Lower lobe of right lung (tissue), 2 donors: Measurements from ENCODE around the gene PLEKHH1. TPM values are rescaled to one million over a fixed set of nuclear protein-coding genes. Genes with fewer than 3 reads are reported as not detected.

Source experiments
- ATAC-seq, 2 donors: fragments of 200-7000 bp; cut with Tn5 transposase; one replicate each; pipeline ENCODE4 v1.9.1; 2020 to 2022; ENCODE audit warnings: mild to moderate bottlenecking in 2 of 2, moderate library complexity in 2 of 2
- DNase-seq: peaks from one replicate; pipeline ENCODE4 v3.0.0-alpha.2; 2020
- H3K27ac ChIP-seq: fragments of 200-600 bp; one replicate; pipeline ENCODE4 v1.8.0; 2022
- H3K27me3 ChIP-seq: fragments of 200-600 bp; one replicate; pipeline ENCODE4 v1.8.0; 2022; ENCODE audit warnings: low read depth
- H3K36me3 ChIP-seq: fragments of 200-600 bp; one replicate; pipeline ENCODE4 v1.8.0; 2022; ENCODE audit warnings: mild to moderate bottlenecking
- H3K4me1 ChIP-seq: fragments of 200-600 bp; one replicate; pipeline ENCODE4 v1.8.0; 2022
- H3K4me3 ChIP-seq: fragments of 200-600 bp; one replicate; pipeline ENCODE4 v1.8.0; 2022; ENCODE audit warnings: mild to moderate bottlenecking
- H3K9me3 ChIP-seq: fragments of 200-600 bp; one replicate; pipeline ENCODE4 v1.8.0; 2022
- CTCF ChIP-seq: fragments of 200-600 bp; IDR thresholded peaks from one replicate; pipeline ENCODE4 v1.8.0; 2022; ENCODE audit warnings: antibody characterized with exemption, mild to moderate bottlenecking
- intact Hi-C: fragments of 100-400 bp; cut with DNase I; formaldehyde crosslinking; loops from one replicate; pipeline ENCODE4 v1.11.0; 2022
- long read RNA-seq: library from polyadenylated mRNA; unstranded; transcript quantifications from one replicate; pipeline ENCODE4 v2.0.0, GENCODE V29; 2021
- total RNA-seq: library from RNA; stranded (reverse); fragmentation: NEBNext Ultra II Directional; extraction: Animal tissue kit (Norgen Biotek cat#: 25700); gene quantifications from one replicate; pipeline ENCODE4 v1.2.1, GENCODE V29; 2021
- donor health status: DM: no; HTN: yes; CAD: no; lungs with severe emphysema.

Gene PLEKHH1
- total RNA-seq = 4.6 TPM
- long read RNA-seq, partial matches to known transcripts = 1 of 3 reads
- long read RNA-seq, other reads (novel, unspliced or antisense) = 1 of 3 reads

GRCh38 chr14:67532998-67533753 lies at the start of gene PLEKHH1:
Gene PLEKHH1, plus strand, starts transcription at chr14:67533290. Its CDS starts 8,578 bp downstream, at chr14:67541868.
- Histone ChIP-seq H3K4me1 (peaks cover 15% of the 10 kb centered on the region), H3K27ac (peak within 1 kb of the TSS; percentile 2)

GRCh38 chr14:67483579-67484285 lies 49.4 kb upstream of the PLEKHH1 start:
- no peak for TF ChIP-seq CTCF
- Histone ChIP-seq H3K27ac (no peak overlapping the region), H3K36me3 (no peaks in the 10 kb centered on the region), H3K4me3 (no peak overlapping the region), H3K27me3 (no peaks in the 10 kb centered on the region), H3K4me1 (peaks cover 15% of the 10 kb centered on the region), H3K9me3 (no peaks in the 10 kb centered on the region)
- ATAC-seq (no peak), DNase-seq (no peak)
- intact Hi-C loops = no loop called here

More at GRCh38 chr14:67532998-67533753, at the start of gene PLEKHH1:
- H3K9me3 ChIP-seq = no peaks in the 10 kb centered on the region
- peaks cover 25% of the 10 kb centered on the region for H3K27me3 ChIP-seq
- DNase-seq (peak; percentile 85), ATAC-seq (peak; percentile 89 to 91)
- intact Hi-C loops = no loop called here
- no peak for TF ChIP-seq CTCF
- peak within 1 kb of the TSS; percentile 60 for H3K4me3 ChIP-seq
- H3K36me3 ChIP-seq = no peaks in the 10 kb centered on the region

- Histone ChIP-seq H3K36me3 (no peaks in the 10 kb centered on the region), H3K4me3 (no peak overlapping the region), H3K27me3 (no peaks in the 10 kb centered on the region), H3K27ac (no peak overlapping the region), H3K4me1 (peaks cover 21% of the 10 kb centered on the region), H3K9me3 (no peaks in the 10 kb centered on the region)
- intact Hi-C loops = no loop called here
- DNase-seq (no peak), ATAC-seq (no peak)
- no peak for TF ChIP-seq CTCF
These were observed 47.5 kb upstream of the PLEKHH1 start for GRCh38 chr14:67485501-67486095.

- no peak overlapping the region for H3K27ac ChIP-seq
- no peaks in the 10 kb centered on the region for H3K9me3 ChIP-seq
- ATAC-seq (no peak), DNase-seq (no peak)
- H3K36me3 ChIP-seq = no peaks in the 10 kb centered on the region
- peaks cover 21% of the 10 kb centered on the region for H3K4me1 ChIP-seq
- H3K27me3 ChIP-seq = no peaks in the 10 kb centered on the region
- no peak for TF ChIP-seq CTCF
- no peak overlapping the region for H3K4me3 ChIP-seq
- intact Hi-C loops = no loop called here
These were observed 46.2 kb upstream of the PLEKHH1 start for GRCh38 chr14:67486890-67487289.

- Histone ChIP-seq H3K36me3 (no peaks in the 10 kb centered on the region), H3K9me3 (no peaks in the 10 kb centered on the region), H3K27ac (no peak overlapping the region), H3K4me3 (no peak overlapping the region), H3K27me3 (no peaks in the 10 kb centered on the region), H3K4me1 (peaks cover 21% of the 10 kb centered on the region)
- DNase-seq (no peak), ATAC-seq (no peak)
- TF ChIP-seq CTCF = no peak
- intact Hi-C loops = no loop called here
These were observed 45.8 kb upstream of the PLEKHH1 start for GRCh38 chr14:67487332-67487731.
